B cell (primary cell): ENCODE data around the gene MRPL47. TPM values are rescaled to one million over a fixed set of nuclear protein-coding genes. Genes with fewer than 3 reads are reported as not detected.

ENCODE experiments used
- ATAC-seq: fragments of 200-7000 bp; cut with Tn5 transposase; one replicate; pipeline ENCODE4 v1.10.0; 2021; ENCODE audit warnings: low read depth, mild to moderate bottlenecking, moderate number of reproducible peaks, moderate library complexity
- CTCF ChIA-PET: fragments of 350-600 bp; sonication (Branson Sonifier 250); formaldehyde crosslinking; loops from one replicate; lab custom pipeline; 2021; ENCODE audit warnings: antibody characterized with exemption, inconsistent platforms; lab: Charles Lee
- POLR2A ChIA-PET: fragments of 350-600 bp; sonication (Branson Sonifier 250); formaldehyde crosslinking; loops from one replicate; lab custom pipeline; 2021; ENCODE audit warnings: antibody characterized with exemption; lab: Charles Lee
- DNase-seq: peaks from one replicate; pipeline ENCODE4 v3.0.0; 2013
- H2AFZ ChIP-seq: 2 replicates; pipeline ENCODE4 v1.6.1; 2012; ENCODE audit warnings: mild to moderate bottlenecking, low read depth, low read length; ENCODE audit not compliant: insufficient read depth, poor library complexity, severe bottlenecking
- H3K27ac ChIP-seq, 2 donors: 1 replicate in 1 of 2; 2 replicates in 1 of 2; pipeline ENCODE4 v1.5.1; 2012 to 2013; ENCODE audit warnings: low read length in 2 of 2, mild to moderate bottlenecking in 2 of 2, moderate library complexity in 1 of 2
- H3K27me3 ChIP-seq, 4 experiments: fragments of 200-600 bp in 1 of 4; sonication (generic) in 1 of 4; replicated peaks in 1 of 4; 1 replicate in 2 of 4; 2 replicates in 2 of 4; pipeline versions ENCODE4 v1.6.1 to v1.7.0; 2013 to 2016; ENCODE audit warnings: low read length in 3 of 4, mild to moderate bottlenecking in 2 of 4, mixed read lengths in 1 of 4, moderate library complexity in 1 of 4; ENCODE audit not compliant: insufficient read depth in 4 of 4, control insufficient read depth in 3 of 4; ENCODE audit errors: control extremely low read depth in 1 of 4
- H3K36me3 ChIP-seq, 2 experiments: replicated peaks in 1 of 2; 1 replicate in 1 of 2; 2 replicates in 1 of 2; pipeline versions ENCODE4 v1.6.1 to v1.7.1; 2013; ENCODE audit warnings: low read length in 1 of 2; ENCODE audit not compliant: insufficient read depth in 2 of 2, control insufficient read depth in 1 of 2; ENCODE audit errors: control extremely low read depth in 1 of 2, extremely low read depth in 1 of 2
- H3K4me1 ChIP-seq, 2 donors: fragments of 200-600 bp in 1 of 2; sonication (generic) in 1 of 2; 1 replicate in 1 of 2; 2 replicates in 1 of 2; pipeline versions ENCODE4 v1.5.1 to v1.6.1; 2013 to 2017; ENCODE audit warnings: low read length in 2 of 2; ENCODE audit not compliant: control insufficient read depth in 2 of 2, insufficient read depth in 2 of 2
- H3K4me2 ChIP-seq: replicated peaks from 2 replicates; pipeline ENCODE3; 2012; ENCODE audit warnings: mild to moderate bottlenecking, low read depth, low read length; ENCODE audit not compliant: poor library complexity, severe bottlenecking
- H3K4me3 ChIP-seq, 5 experiments: fragments of 200-600 bp in 1 of 5; sonication (generic) in 1 of 5; 1 replicate in 3 of 5; 2 replicates in 2 of 5; pipeline versions ENCODE4 v1.5.1 to v1.7.0; 2011 to 2016; ENCODE audit warnings: low read length in 4 of 5, mild to moderate bottlenecking in 4 of 5, low read depth in 2 of 5, control low read depth in 1 of 5, moderate library complexity in 1 of 5; ENCODE audit not compliant: insufficient read depth in 1 of 5; ENCODE audit errors: control extremely low read depth in 1 of 5, extremely low read depth in 1 of 5
- H3K79me2 ChIP-seq: fragments of 200-600 bp; sonication (generic); one replicate; pipeline ENCODE4 v1.6.0; 2016; ENCODE audit warnings: low read length; ENCODE audit not compliant: control insufficient read depth, insufficient read depth
- H3K9ac ChIP-seq: fragments of 200-600 bp; sonication (generic); 2 replicates; pipeline ENCODE4 v1.6.1; 2017; ENCODE audit warnings: mild to moderate bottlenecking, low read length, moderate library complexity
- H3K9me3 ChIP-seq, 3 donors: one replicate each; pipeline versions ENCODE4 v1.6.1 to v1.7.1; 2013; ENCODE audit warnings: low read length in 2 of 3; ENCODE audit not compliant: control insufficient read depth in 2 of 3, insufficient read depth in 1 of 3; ENCODE audit errors: control extremely low read depth in 1 of 3
- H4K20me1 ChIP-seq: 2 replicates; pipeline ENCODE4 v1.6.0; 2012; ENCODE audit warnings: mild to moderate bottlenecking, low read length; ENCODE audit not compliant: insufficient read depth, control insufficient read depth, poor library complexity, severe bottlenecking
- H3K27ac Mint-ChIP-seq: one replicate; pipeline ENCODE4 v1.8.0; 2021; ENCODE audit warnings: mixed read lengths
- H3K27me3 Mint-ChIP-seq: one replicate; pipeline ENCODE4 v1.8.0; 2021; ENCODE audit warnings: mixed read lengths
- H3K4me1 Mint-ChIP-seq: one replicate; pipeline ENCODE4 v1.8.0; 2021; ENCODE audit warnings: mixed read lengths
- H3K4me3 Mint-ChIP-seq: one replicate; pipeline ENCODE4 v1.8.0; 2021; ENCODE audit warnings: mixed read lengths
- H3K9me3 Mint-ChIP-seq: one replicate; pipeline ENCODE4 v1.8.0; 2022; ENCODE audit warnings: mixed read lengths; ENCODE audit not compliant: insufficient read depth
- CTCF ChIP-seq: fragments of 200-600 bp; IDR thresholded peaks from one replicate; pipeline ENCODE4 v1.8.0; 2022; ENCODE audit warnings: antibody characterized with exemption, mild to moderate bottlenecking
- EZH2 ChIP-seq: IDR thresholded peaks from 2 replicates; pipeline ENCODE4 v1.6.1; 2012; ENCODE audit warnings: borderline replicate concordance, low read depth, mild to moderate bottlenecking, moderate library complexity, low read length; ENCODE audit not compliant: insufficient read depth, poor library complexity, severe bottlenecking
- WGBS: methylation state at CpG from one replicate; pipeline ENCODE4 v1.1.5; 2013; ENCODE audit warnings: missing lambda C conversion rate; ENCODE audit not compliant: insufficient coverage; 5-methylcytosine and 5-hydroxymethylcytosine counted together
- intact Hi-C: fragments of 100-400 bp; cut with micrococcal nuclease; formaldehyde crosslinking; loops from one replicate; pipeline ENCODE4 v1.10.0; 2022
- polyA plus RNA-seq: library from polyadenylated mRNA; depleted of rRNA; stranded (reverse); fragments of >200 nt; gene quantifications from 2 replicates; pipeline ENCODE4 v1.2.3, GENCODE V29; 2012
- total RNA-seq, 2 donors: library from RNA; stranded (reverse); fragments of 120-200 nt in 1 of 2; gene quantifications; 1 replicate in 1 of 2; 2 replicates in 1 of 2; pipeline versions ENCODE4 v1.2.3 to v1.2.4, GENCODE V29; 2013 to 2022

MRPL47 gene
- total and polyA plus RNA-seq, 2 donors (not counting 1 experiment from before 2014, with no cell fraction given) = 7.5 to 22.0 TPM

DNA sequence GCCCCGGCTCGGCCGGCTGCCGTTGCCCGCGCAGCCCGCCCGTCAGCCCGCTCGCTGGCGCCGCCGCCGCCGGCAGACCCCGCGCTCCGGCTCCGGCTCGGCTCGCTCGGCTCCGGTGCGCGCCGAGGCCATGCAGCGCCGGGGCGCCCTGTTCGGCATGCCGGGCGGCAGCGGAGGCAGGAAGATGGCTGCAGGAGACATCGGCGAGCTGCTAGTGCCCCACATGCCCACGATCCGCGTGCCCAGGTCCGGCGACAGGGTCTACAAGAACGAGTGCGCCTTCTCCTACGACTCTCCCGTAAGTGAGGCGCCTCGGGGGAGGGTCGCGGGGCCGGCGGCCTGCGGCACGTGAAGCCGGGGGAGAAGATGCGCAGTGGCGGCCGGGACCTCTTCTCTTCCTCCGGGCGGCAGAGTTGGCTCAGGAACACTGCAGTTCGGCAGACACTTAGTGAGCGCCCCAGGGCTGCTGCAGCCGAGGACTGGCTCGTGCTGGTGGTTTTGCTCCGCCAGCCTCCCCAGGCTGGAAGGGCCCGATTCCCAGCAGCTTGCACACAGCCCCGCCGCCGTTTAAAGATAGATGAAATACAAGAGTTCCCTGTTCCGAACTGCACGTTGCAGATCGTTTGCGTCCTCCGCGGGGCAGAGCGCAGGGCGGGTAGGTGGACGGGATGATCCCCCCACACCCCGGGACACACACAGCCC is 48.8 kb upstream of the MRPL47 start:
- POLR2A ChIA-PET = no interaction called here
- H3K9me3 Mint-ChIP-seq = no peaks in the 10 kb centered on the region
- Histone ChIP-seq H2AFZ (peak overlapping the region; percentile 91), H3K9ac (peak overlapping the region; percentile 70), H4K20me1 (no peaks in the 10 kb centered on the region), H3K9me3 (no peaks in the 10 kb centered on the region), H3K4me1 (peaks cover 10 to 19% of the 10 kb centered on the region in 2 donors), H3K79me2 (peaks cover 35% of the 10 kb centered on the region), H3K4me2 (peak overlapping the region; percentile 80), H3K27ac (peak overlapping the region; percentile 21 to 36), H3K4me3 (peak overlapping the region; percentile 41 to 88 (median 80)), H3K27me3 (no peaks in the 10 kb centered on the region), H3K36me3 (no peaks in the 10 kb centered on the region)
- H3K4me1 Mint-ChIP-seq = peaks cover 29% of the 10 kb centered on the region
- CTCF ChIA-PET = interaction anchor here (0.9 to 1.3 kb wide), 2 partner anchors 46 to 49 kb away, joined by 3 read pairs; partner anchors contain the start of genes MRPL47 and NDUFB5
- WGBS = under 1% methylated on average over 77 of the region's 77 CpGs
- DNase-seq = peak; percentile 78
- H3K27ac Mint-ChIP-seq = peak overlapping the region; percentile 91
- intact Hi-C loops = loop anchor here (1.0 to 5.0 kb wide), 10 partner anchors 44 to 1336 kb away; partner anchors contain the start of genes ACTL6A, DNAJC19, FXR1 and MFN1
- H3K27me3 Mint-ChIP-seq = no peaks in the 10 kb centered on the region
- H3K4me3 Mint-ChIP-seq = peak overlapping the region; percentile 96
- peak; percentile 41 for ATAC-seq
- TF ChIP-seq EZH2 (no peak), CTCF (no peak)
